ENCODE data around the gene PRKCA.

Gene PRKCA

GRCh38 chr17:66397486-66397885 lies 95.1 kb downstream of the PRKCA start:
- no peak overlapping the region for H3K9ac ChIP-seq (ENCODE audit: low read depth, low read length, poor library complexity, severe bottlenecking)
- no peaks in the 10 kb centered on the region for H3K79me2 ChIP-seq (ENCODE audit: insufficient read depth, low read length)
- H3K4me2 ChIP-seq (ENCODE audit: low read depth, low read length, poor library complexity, severe bottlenecking) = no peak overlapping the region
- H3F3A ChIP-seq (ENCODE audit: low read depth) = no peaks in the 10 kb centered on the region
- no peak for TF ChIP-seq EZH2phosphoT487 (IDR thresholded peaks at IDR 0.05; ENCODE audit: borderline replicate concordance)
- TF ChIP-seq, protein P1, sequence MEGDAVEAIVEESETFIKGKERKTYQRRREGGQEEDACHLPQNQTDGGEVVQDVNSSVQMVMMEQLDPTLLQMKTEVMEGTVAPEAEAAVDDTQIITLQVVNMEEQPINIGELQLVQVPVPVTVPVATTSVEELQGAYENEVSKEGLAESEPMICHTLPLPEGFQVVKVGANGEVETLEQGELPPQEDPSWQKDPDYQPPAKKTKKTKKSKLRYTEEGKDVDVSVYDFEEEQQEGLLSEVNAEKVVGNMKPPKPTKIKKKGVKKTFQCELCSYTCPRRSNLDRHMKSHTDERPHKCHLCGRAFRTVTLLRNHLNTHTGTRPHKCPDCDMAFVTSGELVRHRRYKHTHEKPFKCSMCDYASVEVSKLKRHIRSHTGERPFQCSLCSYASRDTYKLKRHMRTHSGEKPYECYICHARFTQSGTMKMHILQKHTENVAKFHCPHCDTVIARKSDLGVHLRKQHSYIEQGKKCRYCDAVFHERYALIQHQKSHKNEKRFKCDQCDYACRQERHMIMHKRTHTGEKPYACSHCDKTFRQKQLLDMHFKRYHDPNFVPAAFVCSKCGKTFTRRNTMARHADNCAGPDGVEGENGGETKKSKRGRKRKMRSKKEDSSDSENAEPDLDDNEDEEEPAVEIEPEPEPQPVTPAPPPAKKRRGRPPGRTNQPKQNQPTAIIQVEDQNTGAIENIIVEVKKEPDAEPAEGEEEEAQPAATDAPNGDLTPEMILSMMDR (conservative IDR thresholded peaks at IDR 0.05; ENCODE audit: low read length) = no peak
- H3K27me3 ChIP-seq (ENCODE audit: insufficient read depth, low read length, poor library complexity, severe bottlenecking) = peaks cover 11% of the 10 kb centered on the region
- H3K4me1 ChIP-seq (ENCODE audit: insufficient read depth, low read length, poor library complexity, severe bottlenecking) = peaks cover 5% of the 10 kb centered on the region
- no peaks in the 10 kb centered on the region for H3K36me3 ChIP-seq (ENCODE audit: insufficient read depth, low read length)
- H3K9me2 ChIP-seq (replicated peaks; ENCODE audit: low read depth, low read length) = no peaks in the 10 kb centered on the region
- H3K9me3 ChIP-seq (ENCODE audit: insufficient read depth, low read depth, low read length) = no peaks in the 10 kb centered on the region
- H4K20me1 ChIP-seq (ENCODE audit: insufficient read depth, low read length, poor library complexity, severe bottlenecking) = peaks cover 4% of the 10 kb centered on the region
- H3K4me3 ChIP-seq (ENCODE audit: low read length, poor library complexity, severe bottlenecking) = no peak overlapping the region
- H2AFZ ChIP-seq (ENCODE audit: low read length) = no peak overlapping the region

- H3K36me3 ChIP-seq (ENCODE audit: insufficient read depth, low read length) = no peaks in the 10 kb centered on the region
- no peaks in the 10 kb centered on the region for H3K4me1 ChIP-seq (ENCODE audit: insufficient read depth, low read length, poor library complexity, severe bottlenecking)
- H4K20me1 ChIP-seq (ENCODE audit: insufficient read depth, low read length, poor library complexity, severe bottlenecking) = no peaks in the 10 kb centered on the region
- no peaks in the 10 kb centered on the region for H3F3A ChIP-seq (ENCODE audit: low read depth)
- no peak overlapping the region for H3K4me3 ChIP-seq (ENCODE audit: low read length, poor library complexity, severe bottlenecking)
- H3K79me2 ChIP-seq (ENCODE audit: insufficient read depth, low read length) = no peaks in the 10 kb centered on the region
- no peak overlapping the region for H2AFZ ChIP-seq (ENCODE audit: low read length)
- no peaks in the 10 kb centered on the region for H3K9me3 ChIP-seq (ENCODE audit: insufficient read depth, low read depth, low read length)
- H3K4me2 ChIP-seq (ENCODE audit: low read depth, low read length, poor library complexity, severe bottlenecking) = no peak overlapping the region
- no peaks in the 10 kb centered on the region for H3K9me2 ChIP-seq (replicated peaks; ENCODE audit: low read depth, low read length)
- TF ChIP-seq, protein P1 (conservative IDR thresholded peaks at IDR 0.05; ENCODE audit: low read length) = no peak
- TF ChIP-seq EZH2phosphoT487 (IDR thresholded peaks at IDR 0.05; ENCODE audit: borderline replicate concordance) = no peak
- H3K9ac ChIP-seq (ENCODE audit: low read depth, low read length, poor library complexity, severe bottlenecking) = no peak overlapping the region
- H3K27me3 ChIP-seq (ENCODE audit: insufficient read depth, low read length, poor library complexity, severe bottlenecking) = peaks cover 11% of the 10 kb centered on the region
These were observed 95.6 kb downstream of the PRKCA start for GRCh38 chr17:66398059-66398458.

DNA sequence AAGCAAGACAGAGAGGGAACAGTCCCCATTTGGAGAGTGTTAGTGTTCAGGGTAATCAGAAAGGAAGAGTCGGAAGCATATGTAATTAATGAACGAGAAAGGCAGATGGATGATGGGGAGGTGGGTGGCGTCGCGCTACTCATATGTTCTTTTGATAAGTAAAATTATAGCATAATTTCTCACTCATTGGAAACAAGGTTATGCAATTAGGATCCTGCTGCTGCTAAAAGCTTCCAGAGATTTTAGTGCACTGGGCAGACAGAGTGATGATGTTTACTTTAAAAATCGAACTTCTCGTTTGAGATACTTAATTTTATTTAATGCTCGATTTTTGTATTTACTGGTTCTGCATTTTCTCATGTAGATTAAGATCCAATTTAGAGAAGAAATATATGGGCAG lies 96.2 kb downstream of the PRKCA start:
- Histone ChIP-seq H3K4me2 (ENCODE audit: low read depth, low read length, poor library complexity, severe bottlenecking) (no peak overlapping the region), H3K36me3 (ENCODE audit: insufficient read depth, low read length) (no peaks in the 10 kb centered on the region), H3F3A (ENCODE audit: low read depth) (no peaks in the 10 kb centered on the region), H3K79me2 (ENCODE audit: insufficient read depth, low read length) (no peaks in the 10 kb centered on the region), H2AFZ (ENCODE audit: low read length) (no peak overlapping the region), H3K4me3 (ENCODE audit: low read length, poor library complexity, severe bottlenecking) (no peak overlapping the region), H3K9ac (ENCODE audit: low read depth, low read length, poor library complexity, severe bottlenecking) (no peak overlapping the region), H3K27me3 (ENCODE audit: insufficient read depth, low read length, poor library complexity, severe bottlenecking) (peaks cover 9% of the 10 kb centered on the region), H4K20me1 (ENCODE audit: insufficient read depth, low read length, poor library complexity, severe bottlenecking) (no peaks in the 10 kb centered on the region), H3K9me3 (ENCODE audit: insufficient read depth, low read depth, low read length) (no peaks in the 10 kb centered on the region), H3K9me2 (replicated peaks; ENCODE audit: low read depth, low read length) (no peaks in the 10 kb centered on the region), H3K4me1 (ENCODE audit: insufficient read depth, low read length, poor library complexity, severe bottlenecking) (no peaks in the 10 kb centered on the region)
- TF ChIP-seq, protein P1 (conservative IDR thresholded peaks at IDR 0.05; ENCODE audit: low read length) = no peak
- TF ChIP-seq EZH2phosphoT487 (IDR thresholded peaks at IDR 0.05; ENCODE audit: borderline replicate concordance) = no peak
